MM.1S (cell line): ENCODE results near the gene STK39.

Experiments
- DNase-seq: peaks from one replicate; pipeline ENCODE4 v3.0.0-alpha.2; 2015
- H2AFZ ChIP-seq: fragments of 300-600 bp; sonication (generic); 2 replicates; pipeline ENCODE4 v1.6.0; 2016; ENCODE audit warnings: antibody characterized with exemption, low read length
- H3F3A ChIP-seq: fragments of 300-600 bp; sonication (generic); 2 replicates; pipeline ENCODE4 v1.6.1; 2016; ENCODE audit warnings: mild to moderate bottlenecking, antibody characterized with exemption, low read length, moderate library complexity, mixed read lengths; ENCODE audit not compliant: insufficient read depth
- H3K27ac ChIP-seq: fragments of 300-600 bp; sonication (generic); 2 replicates; pipeline ENCODE4 v1.5.1; 2016; ENCODE audit warnings: mild to moderate bottlenecking, low read length
- H3K27me3 ChIP-seq: fragments of 300-600 bp; sonication (generic); replicated peaks from 2 replicates; pipeline ENCODE4 v1.6.0; 2016; ENCODE audit warnings: low read length; ENCODE audit not compliant: insufficient read depth
- H3K36me3 ChIP-seq: fragments of 300-600 bp; sonication (generic); replicated peaks from 2 replicates; pipeline ENCODE4 v1.6.1; 2016; ENCODE audit warnings: mild to moderate bottlenecking, low read length, mixed read lengths; ENCODE audit not compliant: insufficient read depth
- H3K4me1 ChIP-seq: fragments of 300-600 bp; sonication (generic); 2 replicates; pipeline ENCODE4 v1.6.1; 2016; ENCODE audit warnings: low read length, mixed read lengths
- H3K4me2 ChIP-seq: fragments of 300-600 bp; sonication (generic); 2 replicates; pipeline ENCODE4 v1.6.0; 2016; ENCODE audit warnings: low read depth, low read length
- H3K4me3 ChIP-seq: fragments of 300-600 bp; sonication (generic); 2 replicates; pipeline ENCODE4 v1.5.1; 2016; ENCODE audit warnings: low read length, mixed read lengths
- H3K79me2 ChIP-seq: fragments of 300-600 bp; sonication (generic); 2 replicates; pipeline ENCODE4 v1.6.1; 2016; ENCODE audit warnings: mixed run types, low read length, mixed read lengths
- H3K9ac ChIP-seq: fragments of 300-600 bp; sonication (generic); 2 replicates; pipeline ENCODE4 v1.6.1; 2016; ENCODE audit warnings: low read length, mixed read lengths
- H3K9me2 ChIP-seq: fragments of 300-600 bp; sonication (generic); replicated peaks from 2 replicates; pipeline ENCODE4 v1.6.1; 2016; ENCODE audit warnings: mild to moderate bottlenecking, low read length, mixed read lengths; ENCODE audit not compliant: insufficient read depth
- H3K9me3 ChIP-seq: fragments of 300-600 bp; sonication (generic); replicated peaks from 2 replicates; pipeline ENCODE4 v1.6.1; 2016; ENCODE audit warnings: mild to moderate bottlenecking, low read length, mixed read lengths; ENCODE audit not compliant: insufficient read depth
- H4K20me1 ChIP-seq: fragments of 300-600 bp; sonication (generic); 2 replicates; pipeline ENCODE4 v1.6.1; 2016; ENCODE audit warnings: mild to moderate bottlenecking, low read length, moderate library complexity, mixed read lengths; ENCODE audit not compliant: insufficient read depth
- EZH2 ChIP-seq: fragments of 300-600 bp; sonication (generic); optimal IDR thresholded peaks from 2 replicates; pipeline ENCODE3; 2017; ENCODE audit warnings: low read depth, mild to moderate bottlenecking, antibody characterized with exemption, low read length, mixed read lengths
- EZH2phosphoT487 ChIP-seq: fragments of 300-600 bp; sonication (generic); IDR thresholded peaks from 2 replicates; pipeline ENCODE4 v1.6.1; 2018; ENCODE audit warnings: antibody characterized with exemption, low read length
- TF ChIP-seq, protein P1 (sequence below): fragments of 300-600 bp; sonication (generic); IDR thresholded peaks from 2 replicates; pipeline ENCODE4 v1.5.1; 2016; ENCODE audit warnings: antibody characterized with exemption, low read length, mixed read lengths

The STK39 gene

GRCh38 chr2:168097431-168097830 lies 150.0 kb downstream of the STK39 start:
- H4K20me1 ChIP-seq = no peaks in the 10 kb centered on the region
- H3K9me3 ChIP-seq = no peaks in the 10 kb centered on the region
- no peak for DNase-seq
- no peaks in the 10 kb centered on the region for H3K79me2 ChIP-seq
- TF ChIP-seq EZH2 (no peak), EZH2phosphoT487 (no peak)
- TF ChIP-seq, protein P1, sequence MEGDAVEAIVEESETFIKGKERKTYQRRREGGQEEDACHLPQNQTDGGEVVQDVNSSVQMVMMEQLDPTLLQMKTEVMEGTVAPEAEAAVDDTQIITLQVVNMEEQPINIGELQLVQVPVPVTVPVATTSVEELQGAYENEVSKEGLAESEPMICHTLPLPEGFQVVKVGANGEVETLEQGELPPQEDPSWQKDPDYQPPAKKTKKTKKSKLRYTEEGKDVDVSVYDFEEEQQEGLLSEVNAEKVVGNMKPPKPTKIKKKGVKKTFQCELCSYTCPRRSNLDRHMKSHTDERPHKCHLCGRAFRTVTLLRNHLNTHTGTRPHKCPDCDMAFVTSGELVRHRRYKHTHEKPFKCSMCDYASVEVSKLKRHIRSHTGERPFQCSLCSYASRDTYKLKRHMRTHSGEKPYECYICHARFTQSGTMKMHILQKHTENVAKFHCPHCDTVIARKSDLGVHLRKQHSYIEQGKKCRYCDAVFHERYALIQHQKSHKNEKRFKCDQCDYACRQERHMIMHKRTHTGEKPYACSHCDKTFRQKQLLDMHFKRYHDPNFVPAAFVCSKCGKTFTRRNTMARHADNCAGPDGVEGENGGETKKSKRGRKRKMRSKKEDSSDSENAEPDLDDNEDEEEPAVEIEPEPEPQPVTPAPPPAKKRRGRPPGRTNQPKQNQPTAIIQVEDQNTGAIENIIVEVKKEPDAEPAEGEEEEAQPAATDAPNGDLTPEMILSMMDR = no peak
- no peak overlapping the region for H3K4me3 ChIP-seq
- no peaks in the 10 kb centered on the region for H3K27me3 ChIP-seq
- peaks cover 3% of the 10 kb centered on the region; the same call in 1 of the 2 replicates for H3K4me1 ChIP-seq
- H2AFZ ChIP-seq = no peak overlapping the region
- H3K4me2 ChIP-seq = no peak overlapping the region
- H3K9me2 ChIP-seq = no peaks in the 10 kb centered on the region
- H3K27ac ChIP-seq = no peak overlapping the region
- no peak overlapping the region for H3K9ac ChIP-seq
- no peaks in the 10 kb centered on the region for H3F3A ChIP-seq
- H3K36me3 ChIP-seq = no peaks in the 10 kb centered on the region

DNA sequence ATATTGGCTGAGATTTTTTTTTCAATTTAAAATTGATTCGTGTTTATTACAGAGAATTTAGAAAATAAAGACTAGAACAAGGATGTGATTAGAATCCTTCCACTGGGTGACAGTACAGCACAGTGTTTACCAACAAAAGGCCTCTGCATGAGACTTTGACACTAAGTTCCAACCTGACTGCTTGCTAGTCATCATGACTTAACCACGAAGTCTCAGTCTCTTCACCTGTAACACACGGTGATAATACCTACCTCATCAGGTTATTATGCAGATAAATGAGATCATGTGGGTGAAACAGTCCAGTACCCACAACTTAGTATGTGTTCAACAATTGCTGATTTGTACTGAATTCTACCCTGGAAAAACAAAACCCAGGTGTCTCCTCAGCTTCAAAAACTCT lies 151.2 kb downstream of the STK39 start:
- peak; percentile 28 for DNase-seq
- H3K79me2 ChIP-seq = no peaks in the 10 kb centered on the region
- no peak overlapping the region for H3K4me3 ChIP-seq
- TF ChIP-seq, protein P1 = no peak
- TF ChIP-seq EZH2 (no peak), EZH2phosphoT487 (no peak)
- peaks cover 3% of the 10 kb centered on the region; the same call in 1 of the 2 replicates for H3K4me1 ChIP-seq
- no peaks in the 10 kb centered on the region for H3K27me3 ChIP-seq
- H3F3A ChIP-seq = no peaks in the 10 kb centered on the region
- no peak overlapping the region for H2AFZ ChIP-seq
- H3K36me3 ChIP-seq = no peaks in the 10 kb centered on the region
- no peak overlapping the region for H3K9ac ChIP-seq
- no peak overlapping the region for H3K4me2 ChIP-seq
- no peaks in the 10 kb centered on the region for H4K20me1 ChIP-seq
- H3K27ac ChIP-seq = no peak overlapping the region
- no peaks in the 10 kb centered on the region for H3K9me2 ChIP-seq
- no peaks in the 10 kb centered on the region for H3K9me3 ChIP-seq

DNA sequence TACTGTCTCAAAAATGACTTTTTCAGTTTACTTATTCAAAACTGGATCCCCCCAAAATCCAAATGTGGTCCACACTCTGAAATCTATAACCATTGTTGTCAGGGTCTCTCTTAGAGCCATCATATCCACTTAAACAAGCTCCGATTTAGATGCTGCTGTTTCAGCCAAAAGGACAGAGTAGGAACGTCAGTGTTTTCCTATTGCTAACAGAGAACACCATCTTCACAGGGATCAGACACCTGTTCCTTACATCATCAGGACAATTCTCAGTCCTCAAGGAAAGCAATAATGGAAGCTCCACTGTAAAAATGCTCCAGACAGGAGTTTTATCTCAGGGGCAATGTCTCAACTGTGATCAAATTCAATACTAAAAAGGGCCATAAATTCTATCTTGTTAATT lies 155.4 kb downstream of the STK39 start:
- H4K20me1 ChIP-seq = no peaks in the 10 kb centered on the region
- H3K9me2 ChIP-seq = no peaks in the 10 kb centered on the region
- H3K79me2 ChIP-seq = no peaks in the 10 kb centered on the region
- DNase-seq = no peak
- H3K9ac ChIP-seq = no peak overlapping the region
- no peaks in the 10 kb centered on the region for H3K9me3 ChIP-seq
- no peak overlapping the region for H3K27ac ChIP-seq
- H2AFZ ChIP-seq = no peak overlapping the region
- no peaks in the 10 kb centered on the region for H3K27me3 ChIP-seq
- no peaks in the 10 kb centered on the region for H3F3A ChIP-seq
- no peaks in the 10 kb centered on the region for H3K36me3 ChIP-seq
- no peak overlapping the region for H3K4me2 ChIP-seq
- H3K4me1 ChIP-seq = peaks cover 24% of the 10 kb centered on the region
- no peak overlapping the region for H3K4me3 ChIP-seq
- no peak for TF ChIP-seq EZH2phosphoT487
- TF ChIP-seq, protein P1 = no peak
- TF ChIP-seq EZH2 = no peak
